NCI-H2107 (cell line): Measurements from ENCODE around the gene UBA5.

Source experiments
- DNase-seq: peaks from one replicate; lab custom pipeline; 2025; lab: John Stamatoyannopoulos, UW

Gene UBA5

DNA sequence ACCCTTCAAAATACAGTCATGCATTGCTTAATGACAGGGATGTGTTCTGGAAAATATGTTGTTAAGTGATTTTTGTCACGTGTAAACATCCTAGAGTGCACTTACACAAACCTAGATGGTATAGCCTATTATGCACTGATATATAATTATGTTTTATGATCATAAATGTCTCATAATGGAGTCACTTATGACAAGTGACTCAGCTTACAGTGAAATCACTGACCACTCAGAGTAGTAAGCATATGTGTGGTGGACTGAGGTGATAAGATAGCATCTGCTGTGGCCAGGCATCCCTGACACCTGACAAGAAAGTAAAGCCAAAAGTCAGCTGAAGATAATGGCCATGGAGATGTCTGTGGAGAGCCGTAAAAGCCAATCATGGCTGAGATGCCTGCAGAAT is 5.9 kb upstream of the UBA5 start:
- DNase-seq = no peak

DNA sequence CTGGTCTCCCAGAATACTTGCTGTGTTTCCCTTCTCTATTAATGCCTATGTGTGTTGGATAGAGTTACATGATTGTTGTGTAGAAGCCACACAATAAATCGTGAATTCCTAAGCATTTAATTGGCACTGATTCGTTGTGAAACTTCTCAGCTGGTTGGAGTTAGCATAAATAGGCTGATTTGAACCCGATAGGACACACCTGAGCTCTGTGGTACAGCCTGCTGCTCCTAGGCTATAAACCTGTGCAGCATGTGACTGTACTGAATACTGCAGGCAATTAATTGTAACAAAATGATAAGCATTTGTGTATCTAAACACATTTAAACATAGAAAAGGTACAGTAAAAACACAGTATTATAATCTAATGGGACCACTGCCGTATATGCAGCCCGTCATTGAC is 5.4 kb upstream of the UBA5 start:
- no peak for DNase-seq

DNA sequence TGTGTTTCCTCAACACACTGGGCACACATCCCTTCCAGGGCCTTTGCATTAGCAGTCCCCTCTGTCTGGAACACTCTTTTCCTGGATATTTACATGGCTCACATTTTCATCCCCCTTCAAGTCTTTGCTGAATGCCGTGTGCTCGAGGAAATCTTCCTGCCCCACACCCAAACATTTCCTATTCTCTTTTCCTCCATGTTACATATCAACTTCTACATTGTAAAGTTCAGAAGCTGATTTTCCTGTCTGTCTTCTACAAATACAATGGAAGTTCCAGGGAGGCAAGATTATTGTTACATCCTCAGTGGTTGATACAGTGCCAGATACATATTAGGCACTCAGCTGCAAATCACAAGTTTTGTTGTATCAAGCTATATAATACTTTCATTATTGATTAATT is 4.7 kb upstream of the UBA5 start:
- no peak for DNase-seq

DNA sequence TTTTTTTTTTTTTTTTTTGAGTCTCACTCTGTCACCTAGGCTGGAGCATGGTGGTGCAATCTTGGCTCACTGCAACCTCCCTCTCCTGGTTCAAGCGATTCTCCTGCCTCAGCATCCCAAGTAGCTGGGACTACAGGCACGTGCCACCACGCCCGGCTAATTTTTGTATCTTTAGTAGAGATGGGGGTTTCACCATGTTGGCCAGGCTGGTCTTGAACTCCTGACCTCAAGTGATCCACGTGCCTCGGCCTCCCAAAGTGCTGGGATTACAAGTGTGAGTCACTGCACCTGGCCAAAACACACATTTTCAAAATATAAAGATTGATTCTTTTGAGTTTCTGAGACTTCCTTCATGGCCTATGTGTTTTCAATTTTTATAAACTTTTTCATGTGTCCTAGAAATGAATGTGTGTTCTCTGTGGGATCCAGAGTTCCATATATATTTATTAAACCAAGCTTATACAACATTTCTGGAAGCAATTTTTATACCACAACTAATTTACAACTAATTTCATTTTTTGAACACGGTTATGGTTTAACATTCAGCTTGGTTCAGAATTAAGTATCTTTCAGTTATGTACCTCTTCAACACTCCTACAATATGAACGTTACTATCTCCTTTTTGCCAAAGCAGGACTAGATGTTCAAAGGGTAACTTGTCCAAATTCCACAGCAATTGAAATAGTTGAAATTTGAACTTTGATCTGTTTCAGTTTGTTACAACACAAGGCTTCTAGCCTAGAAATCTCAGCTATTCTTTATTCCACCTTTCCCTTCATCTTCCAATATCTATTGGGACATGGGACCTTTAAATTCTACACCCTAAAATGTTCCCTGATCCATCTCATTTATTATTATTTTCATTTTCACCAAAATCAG is 2.0 kb upstream of the UBA5 start:
- DNase-seq = no peak

DNA sequence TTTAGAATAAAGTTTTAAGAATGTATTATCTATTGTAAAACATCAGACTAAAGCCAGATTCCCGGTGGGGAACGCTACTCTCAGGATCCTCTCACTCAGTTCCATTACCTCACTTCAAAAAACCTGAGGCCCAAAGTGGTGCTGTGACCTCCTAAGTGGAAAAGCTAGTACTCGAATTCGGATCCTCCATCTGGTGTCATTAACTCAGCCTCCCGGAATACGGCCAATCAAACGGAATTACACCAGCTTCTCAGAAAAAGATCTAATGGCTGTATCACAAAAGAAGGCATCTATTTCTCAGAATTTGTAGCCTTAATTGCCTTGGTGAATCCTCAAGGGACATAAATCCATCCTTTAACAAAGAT is 1.1 kb upstream of the UBA5 start:
- DNase-seq = no peak

DNA sequence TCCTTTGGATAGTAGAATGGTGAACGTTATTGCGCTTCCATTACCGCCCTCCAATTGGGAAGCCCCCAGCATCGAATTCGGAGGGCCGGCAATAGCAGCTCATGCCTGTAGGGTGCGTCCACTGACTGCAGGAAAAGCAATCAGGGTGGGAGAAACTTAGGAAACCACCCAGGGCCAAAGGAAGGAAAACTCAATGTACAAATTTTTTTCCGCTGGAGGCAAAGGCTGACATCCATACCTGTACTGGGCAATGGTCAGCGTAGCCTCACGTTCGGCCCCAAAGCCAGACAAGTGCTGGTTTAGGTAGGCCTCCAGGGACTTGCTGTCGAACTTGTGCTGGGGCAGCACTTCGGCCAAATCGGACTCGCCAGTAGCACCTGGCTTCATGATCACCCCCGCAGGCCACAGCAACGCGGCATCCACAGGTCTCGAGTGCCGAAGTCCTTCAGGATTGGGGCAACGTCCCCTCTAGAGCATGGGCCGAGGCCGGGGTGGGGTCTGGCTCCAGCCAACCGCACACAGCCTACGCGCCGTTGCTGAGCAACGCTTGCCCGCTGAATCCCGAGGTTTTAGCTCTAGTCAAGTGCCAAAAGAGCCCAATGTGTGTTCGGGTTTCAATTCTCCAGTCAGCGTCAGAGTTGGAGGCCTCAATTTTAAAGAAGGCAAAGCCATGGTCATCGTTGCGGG is 621 bp upstream of the UBA5 start, which contains the start of gene ACAD11:
Gene ACAD11 (minus strand): TSS at position 445 of the 687 bp plus-strand sequence. CDS start 58 bp downstream, at position 387.
- peak; percentile 36 for DNase-seq

DNA sequence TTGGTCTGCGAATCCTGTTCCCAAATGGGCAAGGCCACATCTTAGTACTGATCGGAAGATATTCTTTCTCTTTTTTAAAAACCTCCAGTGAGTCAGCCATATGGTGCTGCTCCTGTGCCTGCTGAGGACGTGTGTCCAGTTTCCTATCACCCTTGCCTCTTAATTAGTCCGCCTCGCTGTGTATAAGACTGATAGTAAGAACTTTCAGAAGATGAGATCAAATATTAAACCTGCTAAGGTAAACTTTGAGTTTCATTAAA is 612 bp downstream of the UBA5 start:
- DNase-seq = no peak

DNA sequence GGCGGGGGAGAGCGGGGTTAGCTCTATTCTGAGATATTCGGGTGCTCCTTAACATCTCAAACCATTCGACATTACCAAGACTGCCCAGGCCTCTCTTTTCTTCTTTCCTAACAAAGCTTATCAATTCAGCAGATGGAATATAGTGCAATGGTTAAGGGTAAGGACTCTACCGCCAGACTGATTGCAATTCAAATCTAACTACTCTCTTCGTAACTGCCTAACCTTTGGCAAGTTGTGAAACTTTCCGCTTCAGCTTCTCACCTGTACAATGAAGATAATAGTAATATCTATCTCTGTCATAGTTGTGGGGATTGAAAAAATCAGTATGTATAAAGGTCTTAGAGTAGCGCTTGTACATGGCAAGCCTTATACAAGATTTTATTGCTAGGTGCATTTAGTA is 972 bp downstream of the UBA5 start:
- DNase-seq = no peak

DNA sequence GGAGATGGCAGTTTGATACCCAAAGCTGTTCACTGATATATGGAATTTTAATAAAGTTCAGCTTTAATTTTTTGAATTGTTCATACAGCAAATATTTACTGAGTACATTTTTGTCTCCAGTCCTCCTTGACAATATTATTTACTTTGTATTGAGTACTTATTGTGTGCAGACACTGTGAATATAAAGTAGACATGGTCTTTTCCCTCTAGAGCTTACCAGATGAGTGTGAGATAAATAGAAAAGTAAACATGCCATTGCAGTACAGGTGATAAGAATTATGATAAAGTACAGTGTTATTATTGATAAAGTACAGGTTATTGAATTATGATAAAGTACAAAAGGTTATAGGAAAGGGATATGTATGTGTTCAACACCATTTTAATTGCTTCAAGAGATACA is 2.1 kb downstream of the UBA5 start:
- no peak for DNase-seq

DNA sequence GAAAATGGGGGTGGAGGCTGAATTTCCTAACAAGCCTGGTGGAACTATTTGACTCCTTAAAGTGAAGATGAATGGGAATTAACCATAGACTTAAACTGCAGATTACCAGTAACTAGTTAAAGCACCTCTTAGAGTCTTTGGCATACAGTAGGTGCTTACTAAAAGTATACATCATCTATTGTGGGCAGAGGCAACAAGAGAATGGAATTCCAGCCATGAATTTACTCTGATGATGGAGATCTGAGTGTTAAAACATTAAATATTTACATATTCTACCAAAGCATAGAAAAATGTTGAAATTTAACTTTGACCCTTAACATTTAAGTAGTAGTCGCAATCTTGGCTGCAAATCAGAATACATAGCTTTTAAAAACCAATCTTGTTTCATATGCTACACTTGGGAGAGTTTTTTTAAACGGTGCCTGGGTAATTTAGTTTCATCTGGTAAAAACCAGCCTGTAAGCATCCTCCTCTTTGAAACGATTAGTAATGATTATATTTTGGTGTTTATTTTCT is 5.2 kb downstream of the UBA5 start:
- DNase-seq = no peak

DNA sequence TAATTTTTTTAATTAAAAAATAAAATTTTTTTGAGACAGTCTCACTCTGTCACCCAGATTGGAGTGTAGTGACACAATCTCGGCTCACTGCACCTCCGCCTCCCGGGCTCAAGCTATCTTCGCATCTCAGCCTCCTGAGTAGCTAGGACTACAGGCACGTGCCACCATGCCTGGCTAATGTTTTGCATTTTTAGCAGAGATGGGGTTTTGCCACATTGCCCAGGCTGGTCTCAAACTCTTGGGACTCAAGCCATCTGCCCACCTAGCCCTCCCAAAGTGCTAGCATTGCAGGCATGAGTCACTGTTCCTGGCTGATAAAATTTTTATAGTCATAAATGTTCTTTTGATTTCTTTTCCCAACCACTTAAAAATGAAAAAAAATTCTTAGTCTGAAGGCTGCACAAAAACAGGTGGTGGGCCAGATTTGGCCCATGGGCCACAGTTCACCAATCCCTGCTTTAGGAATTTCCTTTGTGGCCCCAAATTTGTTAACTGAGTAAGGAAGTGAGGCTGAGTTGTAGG is 9.2 kb downstream of the UBA5 start:
- no peak for DNase-seq

DNA sequence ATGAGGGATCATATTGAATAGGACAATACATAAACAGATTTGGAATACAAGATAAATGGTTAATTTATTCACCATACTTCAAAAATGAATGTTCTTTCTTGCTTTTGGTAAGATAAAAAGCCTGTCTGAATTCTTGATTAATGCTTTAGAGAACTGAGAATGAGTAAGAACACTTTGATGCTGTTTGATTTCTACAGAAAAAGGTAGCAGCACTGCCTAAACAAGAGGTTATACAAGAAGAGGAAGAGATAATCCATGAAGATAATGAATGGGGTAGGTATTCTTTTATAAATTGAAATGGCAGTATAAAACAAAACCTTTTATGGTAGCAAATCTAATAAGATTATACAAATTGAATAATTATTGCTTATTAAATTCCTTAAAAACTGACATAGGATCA is 15.3 kb downstream of the UBA5 start:
- no peak for DNase-seq

DNA sequence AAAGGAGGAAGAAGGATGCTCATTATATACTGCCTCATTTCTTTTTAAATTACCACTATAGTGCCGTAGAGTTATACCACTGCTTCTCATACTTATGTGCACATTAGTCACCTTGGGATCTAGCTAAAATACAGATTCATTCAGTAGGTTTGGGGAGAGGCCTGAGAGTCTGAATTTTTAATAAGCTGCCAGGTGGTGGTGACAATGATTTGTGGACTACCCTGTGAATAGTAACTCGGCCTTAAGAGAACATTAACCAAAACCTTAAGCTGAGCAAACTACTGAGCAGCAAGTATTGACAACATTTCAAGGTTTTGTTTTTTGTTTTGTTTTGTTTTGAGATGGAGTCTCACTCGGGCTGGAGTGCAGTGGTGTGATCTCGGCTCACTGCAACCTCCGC is 19.8 kb downstream of the UBA5 start:
- no peak for DNase-seq

DNA sequence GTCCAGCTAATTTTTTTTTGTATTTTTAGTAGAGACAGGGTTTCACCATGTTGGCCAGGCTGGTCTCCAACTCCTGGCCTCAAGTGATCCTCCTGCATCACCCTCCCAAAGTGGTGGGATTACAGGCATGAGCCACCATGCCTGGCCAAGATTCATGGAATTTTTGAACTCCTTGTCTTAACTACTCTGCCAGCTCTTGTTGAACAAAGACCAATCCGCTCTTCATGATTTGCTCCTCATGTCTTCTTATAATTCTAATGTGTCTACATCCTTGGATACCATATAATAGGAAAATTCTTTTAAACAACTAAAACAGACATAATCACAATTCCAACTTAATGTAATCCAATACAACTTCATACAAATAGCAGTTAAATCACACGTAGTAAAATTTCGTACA is 21.3 kb downstream of the UBA5 start:
- no peak for DNase-seq

DNA sequence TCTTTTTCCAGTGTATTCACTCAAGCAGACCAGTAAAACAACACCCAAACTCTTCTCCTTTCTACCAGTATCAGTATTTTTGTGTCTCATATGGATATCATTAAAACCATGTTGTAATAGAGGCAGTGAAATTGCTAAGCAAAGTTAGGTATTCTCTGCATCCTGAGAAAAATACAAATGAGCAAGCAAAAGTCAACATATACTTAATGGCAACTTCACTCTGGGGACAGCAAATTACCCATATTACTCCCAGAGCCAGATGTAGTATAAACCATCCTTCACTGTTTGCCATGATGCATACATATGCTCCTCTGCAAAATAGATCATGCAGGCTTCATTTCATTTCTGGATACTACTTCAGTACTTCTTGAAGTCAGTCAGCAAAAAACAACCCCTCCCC is 22.1 kb downstream of the UBA5 start:
- no peak for DNase-seq

DNA sequence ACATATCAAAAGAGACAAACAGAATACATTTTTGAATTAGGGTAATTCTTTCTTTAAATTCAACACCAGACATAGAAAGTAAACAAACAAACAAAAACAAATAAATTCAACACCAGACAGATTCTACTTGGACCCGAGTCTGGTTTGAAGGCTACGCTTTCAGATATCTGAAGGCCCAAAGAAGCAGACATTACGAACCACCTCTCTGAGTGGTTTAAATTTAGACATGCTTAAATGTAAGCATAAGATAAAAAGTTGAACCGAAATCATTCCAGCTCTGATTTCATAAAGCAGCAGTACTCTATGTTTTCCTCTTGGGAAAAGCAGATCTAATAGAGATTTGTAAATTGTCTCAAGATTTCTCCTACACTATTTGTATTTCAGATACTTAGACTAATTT is 29.9 kb downstream of the UBA5 start:
- no peak for DNase-seq

DNA sequence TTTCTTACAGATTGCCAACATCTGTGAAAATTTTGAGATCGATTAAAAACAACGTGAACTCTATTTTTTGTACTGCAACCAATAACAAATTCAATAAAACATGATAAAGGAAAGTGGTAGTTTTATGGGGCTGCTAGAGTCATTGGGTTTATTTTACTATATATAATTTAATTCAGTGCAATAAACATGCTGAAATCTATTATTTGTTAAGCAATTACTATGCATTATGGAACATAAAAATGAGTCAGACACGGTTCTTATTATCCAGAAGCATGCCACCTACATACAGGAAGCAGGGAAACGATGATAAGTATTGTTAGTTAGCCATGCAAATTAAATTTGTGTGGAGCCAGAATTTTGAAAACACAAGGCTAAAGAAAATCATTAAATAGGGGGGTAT is 34.9 kb downstream of the UBA5 start:
- no peak for DNase-seq

DNA sequence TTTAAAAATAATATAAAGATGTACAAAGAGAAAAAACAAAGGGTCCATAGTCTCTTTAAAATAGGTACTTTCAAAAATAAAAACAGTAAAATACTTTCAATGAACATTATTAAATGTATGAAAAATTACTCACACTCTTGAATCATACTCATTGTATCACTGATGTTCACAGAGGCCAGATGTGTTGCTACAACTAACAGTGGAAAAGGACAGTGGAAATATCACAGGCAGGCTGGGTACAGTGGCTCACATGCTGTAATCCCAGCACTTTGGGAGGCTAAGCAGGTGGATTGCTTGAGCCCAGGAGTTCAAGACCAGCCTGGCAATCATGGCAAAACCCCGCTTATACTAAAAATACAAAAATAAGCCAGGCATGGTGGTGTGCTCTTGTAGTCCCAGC is 35.3 kb downstream of the UBA5 start:
- DNase-seq = no peak

DNA sequence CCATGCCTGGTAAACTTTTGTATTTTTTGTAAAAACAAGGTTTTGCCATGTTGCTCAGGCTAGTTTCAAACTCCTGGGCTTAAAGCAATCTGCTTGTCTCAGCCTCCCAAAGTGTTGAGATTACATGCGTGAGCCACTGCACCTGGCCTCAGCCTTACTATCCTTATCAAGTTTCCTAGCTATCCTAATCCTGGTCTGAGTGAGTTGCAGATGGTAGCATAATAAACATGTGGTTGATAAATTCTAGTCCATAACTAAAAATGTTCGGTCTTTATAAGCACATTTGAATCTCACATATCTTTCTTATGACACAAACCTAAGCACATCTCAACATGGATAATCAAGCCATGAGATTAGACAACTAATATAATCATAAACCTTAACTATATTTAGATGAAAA is 43.6 kb downstream of the UBA5 start:
- no peak for DNase-seq

DNA sequence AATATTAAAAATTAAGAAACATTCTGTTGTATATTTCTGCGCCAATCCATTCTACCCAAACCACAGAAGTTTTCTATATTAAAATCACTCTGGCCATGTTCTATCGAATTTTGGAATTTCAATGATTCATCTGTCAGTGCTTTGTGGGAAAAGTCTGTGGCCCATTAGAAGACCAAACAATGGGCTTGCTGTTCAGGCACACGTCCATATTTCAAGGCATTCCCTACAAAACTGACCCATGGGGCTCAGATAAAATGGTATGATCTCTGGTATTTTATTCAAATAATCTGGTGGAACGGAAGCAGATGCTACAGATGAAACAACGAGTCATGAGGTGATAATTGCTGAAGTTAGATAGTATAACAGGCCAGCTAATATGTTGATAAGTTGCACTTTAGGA is 49.6 kb downstream of the UBA5 start:
- no peak for DNase-seq

DNA sequence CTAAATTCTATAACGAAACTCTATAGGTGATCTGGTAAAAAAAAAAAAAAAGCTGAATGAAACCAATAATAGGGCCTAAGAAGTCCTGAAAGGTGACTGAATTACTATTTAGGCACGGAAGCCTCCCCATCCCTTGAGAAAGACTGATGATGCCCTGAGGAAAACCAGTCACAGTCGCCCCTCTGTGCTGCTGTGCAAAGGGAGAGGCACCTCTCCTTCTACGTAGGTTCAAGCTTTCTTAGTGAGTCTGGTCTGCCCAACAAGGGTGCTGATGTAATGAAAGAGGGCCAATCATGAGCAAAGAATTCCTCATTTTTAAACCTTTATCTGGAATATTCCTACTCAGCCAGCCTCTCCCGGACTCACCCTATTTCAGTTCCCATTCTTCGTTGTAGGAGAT is 50.2 kb downstream of the UBA5 start:
- no peak for DNase-seq

DNA sequence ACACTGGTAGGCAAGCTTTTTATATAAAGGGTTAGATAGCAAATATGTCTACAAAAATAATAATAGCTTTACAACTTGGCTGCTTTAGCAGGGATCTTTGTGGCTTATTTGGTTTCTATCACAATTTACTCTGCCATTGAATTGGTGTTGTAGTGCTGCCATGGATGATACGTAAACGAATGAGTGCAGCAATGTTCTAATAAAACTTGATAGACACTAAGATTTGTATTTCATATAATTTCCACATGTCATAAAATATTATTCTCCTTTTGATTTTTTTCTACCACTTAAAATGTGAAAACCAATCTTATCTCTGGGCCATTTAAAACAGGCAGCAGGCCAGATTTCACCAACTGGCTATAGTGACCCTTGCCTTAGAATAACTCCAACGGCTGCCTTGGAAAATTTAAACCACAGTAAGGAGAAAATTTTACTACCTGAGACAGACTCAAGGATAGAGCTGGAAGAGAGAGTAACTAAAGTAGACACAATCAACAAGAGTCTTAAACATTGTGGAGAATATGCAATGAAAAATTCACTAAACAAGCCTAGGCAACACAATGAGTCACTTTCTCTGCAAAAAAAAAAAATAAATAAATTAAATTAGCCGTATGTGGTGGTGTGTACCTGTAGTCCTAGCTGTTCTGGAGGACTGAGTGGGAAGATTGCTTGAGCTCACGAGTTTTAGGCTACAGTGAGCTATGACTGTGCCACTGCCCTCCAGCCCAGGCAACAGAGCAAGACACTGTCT is 54.0 kb downstream of the UBA5 start:
- no peak for DNase-seq

DNA sequence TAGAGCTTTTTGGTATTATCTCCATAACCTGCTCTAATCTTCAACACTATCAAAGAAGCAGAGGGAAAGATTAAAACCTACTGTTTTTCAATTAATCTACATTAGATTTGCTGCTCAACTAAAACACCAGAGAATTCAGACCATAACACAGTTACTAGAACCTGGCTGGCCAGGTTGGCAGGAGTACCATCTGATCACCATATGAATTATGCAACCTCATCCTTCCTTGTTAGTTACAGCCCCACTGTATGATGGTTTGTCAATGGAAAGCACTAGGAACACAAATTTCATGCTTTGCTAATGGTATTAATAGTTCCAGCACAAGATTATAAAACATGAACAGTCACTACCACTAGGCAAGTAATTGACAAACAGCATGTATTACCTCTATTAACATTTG is 56.2 kb downstream of the UBA5 start:
- DNase-seq = no peak
